Raji (cell line): Measurements from ENCODE around the gene STXBP6.

Experiments
- POLR2A ChIP-seq: IDR thresholded peaks from 2 replicates; pipeline ENCODE4 v1.6.1; 2011; ENCODE audit warnings: low read depth, low read length, control low read depth; ENCODE audit not compliant: insufficient read depth

STXBP6 gene

DNA sequence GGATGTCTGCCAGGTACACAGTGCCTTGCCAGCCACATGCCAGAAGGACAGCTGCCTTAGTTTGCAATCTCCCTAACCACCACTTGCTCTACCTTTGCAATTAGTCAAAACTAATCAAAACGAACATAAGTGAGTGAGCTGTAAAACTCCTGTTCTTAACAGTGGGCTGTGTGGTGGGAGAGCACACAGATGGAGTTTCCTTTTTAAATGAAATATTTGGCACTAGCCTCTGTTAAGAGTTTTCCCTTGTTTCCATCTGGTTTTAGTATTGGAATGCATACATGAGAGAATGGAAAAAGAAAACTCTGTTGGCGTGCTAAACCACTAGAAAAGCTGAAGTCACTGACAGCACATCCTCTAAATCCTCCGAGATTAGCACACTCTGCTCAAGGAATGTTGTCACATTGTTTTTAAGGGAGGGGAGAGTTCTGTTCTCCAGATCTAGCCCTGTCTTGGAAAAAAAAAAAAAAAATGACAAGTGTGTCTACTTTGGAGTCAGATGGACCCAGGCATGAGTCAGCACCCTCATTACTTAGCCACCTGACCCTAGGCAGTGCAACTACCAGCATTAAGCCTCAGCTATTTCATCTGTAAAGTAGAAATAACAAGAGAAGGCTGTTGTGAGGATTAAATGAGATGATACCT, 83.9 kb downstream of the STXBP6 start:
- no peak for TF ChIP-seq POLR2A

DNA sequence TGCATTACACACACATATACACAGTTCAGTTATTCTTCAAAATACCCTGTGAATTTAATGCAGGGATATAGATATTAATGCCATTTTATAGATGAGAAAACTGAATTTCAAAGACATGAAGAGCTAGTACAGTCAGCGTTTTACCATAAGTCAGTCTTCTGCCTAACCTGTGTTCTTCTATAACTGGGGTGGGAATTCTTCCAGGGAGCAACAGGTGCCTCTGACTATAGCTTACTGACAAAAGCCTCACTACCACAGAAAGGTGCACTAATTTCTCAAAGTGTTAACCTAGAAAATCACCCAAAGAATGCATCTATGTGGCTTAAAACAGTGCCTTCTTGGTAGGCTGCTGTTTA, 84.4 kb downstream of the STXBP6 start:
- TF ChIP-seq POLR2A: no peak

DNA sequence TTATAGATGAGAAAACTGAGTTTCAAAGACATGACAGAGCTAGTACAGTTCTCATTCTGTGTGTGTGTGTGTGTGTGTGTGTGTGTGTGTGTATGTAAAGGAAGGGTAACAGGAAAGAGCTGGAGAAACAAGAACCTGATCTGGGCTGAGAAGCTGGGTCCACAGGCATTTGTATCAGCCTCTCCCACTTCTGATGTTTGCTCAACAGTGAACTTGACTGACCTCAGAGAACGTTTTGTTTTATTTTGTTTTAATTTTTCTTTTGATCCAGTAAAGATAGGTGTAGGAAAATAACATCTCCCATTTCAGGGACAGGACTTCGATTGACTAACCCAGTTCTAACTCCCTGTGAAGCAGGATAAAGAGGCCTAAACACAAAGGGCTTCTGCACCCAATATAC, 85.4 kb downstream of the STXBP6 start:
- TF ChIP-seq POLR2A: no peak

DNA sequence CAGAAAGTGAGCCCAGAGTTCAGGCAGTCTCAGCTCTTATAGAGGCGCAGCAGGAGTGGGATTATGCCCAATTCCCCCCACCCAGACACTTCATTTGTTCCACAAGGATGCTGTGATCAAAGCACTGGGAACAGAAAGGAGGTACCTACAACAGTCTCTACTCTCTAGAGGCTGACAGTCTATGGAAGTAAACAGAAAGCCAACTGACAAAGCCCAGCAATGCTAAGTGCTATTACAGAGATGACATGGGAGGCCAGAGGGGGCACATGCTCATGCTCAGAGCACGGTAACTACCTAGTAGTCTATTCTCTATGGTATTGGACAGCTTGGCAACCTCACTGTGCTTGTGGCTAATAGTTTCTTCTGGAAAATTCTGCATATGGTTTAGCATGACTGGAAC, 85.9 kb downstream of the STXBP6 start:
- TF ChIP-seq POLR2A: no peak

DNA sequence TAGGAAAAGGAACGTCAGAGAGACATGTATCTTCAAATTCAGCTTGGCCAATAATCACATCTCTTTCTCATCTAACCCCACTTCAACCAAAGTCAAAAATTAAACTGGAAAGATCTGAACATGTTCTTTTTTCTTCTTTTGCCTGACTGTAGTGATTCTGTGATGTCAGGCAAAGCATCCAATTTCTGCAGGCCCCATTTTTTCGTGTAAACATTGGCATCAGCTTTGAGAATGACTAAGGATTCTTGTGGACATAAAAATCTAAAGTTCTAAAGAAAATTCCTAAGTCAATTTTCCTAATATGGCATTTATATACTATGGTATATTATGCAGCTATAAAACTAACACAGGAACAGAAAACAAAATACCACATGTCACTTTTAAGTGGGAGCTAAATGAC, 89.1 kb downstream of the STXBP6 start:
- TF ChIP-seq POLR2A: no peak

DNA sequence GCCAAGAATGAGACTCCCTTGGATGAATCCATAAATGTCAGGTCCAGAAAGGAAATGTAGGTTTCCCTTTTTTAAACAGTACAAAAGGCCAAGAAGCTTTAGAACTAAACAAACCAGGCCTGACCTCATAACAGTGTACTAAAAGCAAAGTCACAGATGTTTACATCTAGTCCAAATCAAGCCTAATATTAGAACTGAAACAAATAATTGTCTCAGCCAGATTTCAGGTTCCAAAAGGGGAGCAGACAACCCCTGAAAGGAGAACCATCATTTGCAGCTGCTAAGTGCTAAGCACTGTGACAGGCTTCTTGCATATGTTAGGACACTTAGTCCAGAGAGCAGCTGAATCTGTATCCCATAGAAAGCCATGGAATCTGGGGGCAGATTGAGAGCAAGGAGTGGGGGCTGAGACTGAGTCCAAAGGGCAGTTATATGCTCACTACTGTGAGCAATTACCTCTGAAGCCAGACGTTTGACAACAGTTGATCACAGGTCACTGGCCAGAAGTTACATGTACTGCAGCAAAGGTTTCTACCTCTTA, 90.1 kb downstream of the STXBP6 start:
- TF ChIP-seq POLR2A: no peak

DNA sequence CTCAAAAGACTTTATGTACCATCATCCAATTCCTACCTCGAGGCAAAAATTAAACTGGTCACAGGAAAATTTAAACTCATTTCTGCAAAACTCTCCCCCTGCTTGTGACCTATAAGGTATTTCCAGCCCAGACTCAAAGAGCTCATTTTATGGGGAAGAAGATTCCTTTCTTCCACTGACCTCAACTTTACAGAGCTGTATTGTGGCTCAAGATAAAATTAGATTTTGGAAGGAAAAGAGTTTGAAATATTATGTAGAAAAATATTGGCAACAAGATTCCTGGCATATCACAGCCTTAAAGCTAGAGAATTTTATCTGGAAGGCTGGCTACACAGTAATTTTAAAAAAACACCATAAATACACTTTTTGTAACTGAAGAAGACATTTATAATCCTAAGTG, 91.7 kb downstream of the STXBP6 start:
- TF ChIP-seq POLR2A: no peak

DNA sequence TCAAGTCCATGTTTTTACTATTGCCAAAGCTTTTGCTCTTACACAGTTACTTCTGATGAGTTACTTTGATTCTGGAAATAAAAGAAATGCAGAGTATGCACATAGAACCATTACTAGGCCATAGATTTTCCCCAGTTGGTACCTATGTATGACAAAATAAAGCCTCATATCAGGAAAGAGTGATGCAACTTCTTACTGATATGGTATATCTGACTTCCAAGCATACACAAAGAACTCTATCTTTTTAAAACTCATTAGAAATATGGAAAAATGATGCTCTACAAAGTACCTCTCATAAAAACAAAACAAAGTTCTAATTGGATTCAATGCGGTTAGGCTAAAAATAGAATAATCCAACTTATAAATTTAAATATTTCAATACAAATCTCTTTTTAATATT, 92.1 kb downstream of the STXBP6 start:
- no peak for TF ChIP-seq POLR2A

DNA sequence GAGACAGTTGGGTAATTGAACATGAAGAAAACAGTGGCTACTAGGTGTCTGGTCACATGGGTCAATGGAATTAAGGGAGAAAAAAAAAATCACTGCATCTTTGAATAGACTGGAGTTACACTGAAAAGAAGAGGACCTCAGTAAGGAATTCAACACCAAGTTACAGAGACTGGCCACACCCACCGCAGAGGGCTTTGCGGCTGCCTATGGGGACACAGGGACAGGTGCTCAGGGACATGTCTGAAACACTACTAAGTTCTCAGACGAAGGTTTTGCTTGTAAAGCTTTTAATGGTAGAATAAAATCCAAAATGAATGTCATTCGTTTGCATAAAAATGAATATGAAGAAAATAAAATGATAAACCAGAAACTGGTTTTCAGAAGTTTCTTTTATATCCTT, 93.8 kb downstream of the STXBP6 start:
- no peak for TF ChIP-seq POLR2A

DNA sequence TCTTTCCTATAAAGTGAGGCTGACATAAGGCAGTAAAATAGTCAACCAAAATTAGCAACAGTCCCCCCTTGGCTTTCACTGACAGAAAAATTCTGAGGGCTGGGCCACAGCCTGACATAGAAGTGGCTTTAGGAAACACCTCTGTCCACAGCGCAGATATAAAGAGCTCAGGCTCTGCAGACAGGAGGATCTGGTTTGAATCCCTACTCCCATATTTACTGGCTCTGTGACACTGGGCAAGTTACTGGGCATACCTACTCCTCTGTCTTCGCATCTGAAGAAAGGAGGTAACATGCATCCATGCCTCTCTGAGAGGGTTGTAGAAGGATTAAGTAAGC, 95.3 kb downstream of the STXBP6 start:
- no peak for TF ChIP-seq POLR2A

DNA sequence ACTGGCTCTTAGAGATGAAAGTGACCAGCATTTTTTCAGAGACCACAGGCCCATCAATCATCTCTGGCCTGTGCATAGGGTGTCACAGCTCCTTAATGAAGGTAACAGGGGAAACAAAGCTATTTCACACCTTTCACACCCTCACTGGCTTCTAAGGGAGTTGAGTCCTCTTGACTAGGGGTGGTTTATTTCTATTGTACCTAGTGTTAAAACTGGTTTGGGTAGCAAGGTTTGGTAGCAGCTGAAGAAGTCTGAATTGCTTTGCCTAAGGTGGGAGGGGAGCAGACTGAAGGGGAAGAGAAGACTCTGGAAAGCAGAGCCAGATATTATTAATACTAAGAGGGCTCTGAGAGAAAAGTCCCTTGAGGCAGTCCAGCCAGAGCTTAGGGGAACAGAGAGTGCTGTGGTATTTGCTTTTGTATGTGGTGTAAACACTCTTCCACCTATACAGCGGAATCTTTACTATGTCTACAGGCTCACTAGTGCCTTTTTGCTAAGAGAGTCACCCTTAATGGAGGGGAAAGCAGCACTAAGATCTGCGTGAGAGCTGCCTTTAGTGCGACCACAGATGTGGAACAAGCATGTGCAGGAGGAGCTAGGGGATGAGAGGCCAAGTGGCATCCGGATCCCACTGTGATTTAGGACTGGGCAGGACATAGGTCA, 95.8 kb downstream of the STXBP6 start:
- TF ChIP-seq POLR2A: no peak

DNA sequence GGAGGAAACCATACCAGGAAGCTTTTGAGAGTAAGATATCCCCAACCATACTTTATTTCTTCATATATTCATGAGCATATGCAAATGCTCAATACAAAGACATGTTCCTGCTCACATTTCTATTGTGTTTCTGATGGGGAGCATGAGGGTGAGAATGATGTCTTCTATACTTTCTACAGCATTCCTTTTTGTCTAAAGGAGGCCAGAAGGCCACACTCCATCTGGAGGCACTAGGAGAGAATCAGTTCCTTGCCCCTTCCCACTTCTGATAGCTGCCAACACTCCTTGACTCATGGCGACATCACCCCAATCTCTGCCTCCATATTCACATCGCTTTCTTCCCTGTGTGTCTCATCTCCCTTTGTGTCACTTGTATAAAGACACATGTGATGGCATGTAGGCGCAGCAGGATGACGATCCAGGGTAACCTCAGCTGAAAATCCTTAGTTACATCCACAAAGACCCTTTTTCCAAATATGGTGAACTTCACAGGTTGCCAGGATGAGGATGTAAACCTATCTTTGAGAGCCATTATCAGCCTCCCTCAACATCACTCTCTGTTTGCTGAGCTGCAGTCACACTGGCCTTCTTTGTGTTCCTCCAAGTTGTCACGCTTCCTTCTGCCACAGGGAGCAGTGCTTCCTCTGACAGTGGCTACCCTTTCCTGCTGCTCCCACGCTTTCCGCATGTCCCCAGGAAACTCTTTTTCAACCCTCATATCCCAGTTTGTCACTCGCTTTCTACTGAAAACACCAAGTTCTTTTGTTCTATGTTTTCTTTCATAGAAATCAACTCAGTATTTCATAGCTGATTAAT, 96.9 kb downstream of the STXBP6 start:
- TF ChIP-seq POLR2A: no peak

DNA sequence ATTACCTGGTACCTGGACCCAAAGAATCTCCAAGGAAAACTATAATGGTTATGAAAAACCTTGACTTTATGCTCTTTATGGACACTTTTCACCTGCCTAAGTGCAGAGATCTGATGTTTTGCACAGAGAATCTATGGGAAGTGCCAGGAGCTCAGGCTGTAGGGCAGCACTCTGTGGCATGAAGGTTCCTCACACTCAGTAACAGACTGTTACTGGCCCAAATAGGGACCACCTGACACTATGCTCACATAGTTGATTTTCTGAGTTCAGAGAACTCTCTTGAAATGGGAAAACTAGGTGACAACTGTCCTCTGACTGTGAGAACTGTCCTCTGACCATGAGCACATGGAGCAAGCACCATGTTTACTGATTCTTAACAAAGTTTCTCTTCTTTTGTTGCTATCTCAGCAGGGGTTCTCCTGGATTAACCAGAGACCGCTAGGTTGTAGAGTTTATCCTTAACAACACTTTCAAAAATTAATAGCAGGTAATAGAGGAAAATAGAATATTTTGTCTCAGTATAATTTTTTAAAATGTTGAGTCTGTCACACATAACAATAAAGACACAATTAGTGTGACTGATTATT, 101.6 kb downstream of the STXBP6 start:
- no peak for TF ChIP-seq POLR2A

DNA sequence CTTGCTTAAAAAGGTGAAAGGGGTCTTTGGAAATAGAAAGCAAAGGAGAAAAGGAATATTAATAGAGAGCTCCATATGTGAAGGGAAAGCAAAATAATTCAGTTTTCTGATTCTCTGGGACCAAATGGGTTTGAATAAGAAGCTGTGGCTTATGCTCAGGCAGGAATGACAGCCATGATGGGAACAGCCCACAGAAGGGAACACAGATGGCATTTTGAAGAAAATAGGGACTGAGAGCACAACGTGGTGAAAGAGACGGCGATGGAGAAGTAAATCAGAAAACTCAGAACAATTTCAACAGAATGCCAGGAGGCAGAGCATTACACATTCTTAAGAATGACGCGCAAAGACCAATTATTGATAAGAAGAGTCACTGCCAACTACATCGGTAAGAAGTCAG, 102.8 kb downstream of the STXBP6 start:
- TF ChIP-seq POLR2A: no peak

DNA sequence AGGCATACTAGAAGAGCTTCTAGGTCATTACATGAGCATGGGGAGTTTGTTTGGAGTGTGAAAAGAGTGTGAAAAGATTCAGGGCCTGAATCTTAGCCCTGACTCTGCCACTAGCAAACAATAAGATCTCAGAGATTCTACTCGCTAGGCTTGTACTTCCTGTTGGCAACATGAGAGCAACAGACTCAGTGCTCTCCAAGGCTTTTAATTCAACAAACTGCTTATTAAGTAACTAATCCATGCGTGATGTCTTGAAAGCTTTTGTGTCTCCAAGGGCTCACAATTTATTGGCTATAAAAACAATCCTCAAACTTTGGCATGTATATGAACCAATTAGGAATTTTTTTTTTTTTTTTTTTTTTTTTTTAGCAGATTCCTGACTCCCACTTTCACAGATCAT, 105.1 kb downstream of the STXBP6 start:
- TF ChIP-seq POLR2A: no peak

DNA sequence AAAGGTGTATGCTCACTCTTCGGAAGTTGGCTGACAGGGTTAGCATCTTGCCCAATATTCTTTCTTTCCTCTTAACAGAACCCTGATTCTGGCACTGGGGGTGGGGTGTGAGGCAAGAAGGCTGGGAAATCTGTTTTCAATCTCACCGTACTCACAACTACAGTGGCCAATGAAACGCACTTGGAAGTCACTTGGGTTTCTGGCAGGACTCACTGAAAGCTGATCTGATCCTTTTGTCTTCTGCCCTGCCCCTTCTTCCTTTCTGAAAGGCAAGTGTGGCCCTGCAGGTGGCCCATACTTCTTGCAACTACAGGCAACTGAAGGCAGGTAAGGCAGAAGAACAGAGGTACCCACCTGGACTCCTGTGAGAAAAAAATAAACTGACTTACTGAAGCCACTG, 106.9 kb downstream of the STXBP6 start:
- TF ChIP-seq POLR2A: no peak
